HCT116 (cell line): ENCODE data around the gene C10orf53. TPM values are rescaled to one million over a fixed set of nuclear protein-coding genes. Genes with fewer than 3 reads are reported as not detected.

Experiments
- ATAC-seq: fragments of 200-7000 bp; cut with Tn5 transposase; 2 replicates; pipeline ENCODE4 v1.9.1; 2020; ENCODE audit warnings: mild to moderate bottlenecking, moderate library complexity
- BruUV-seq: library from RNA; stranded (reverse); fragments of 400-500 nt; replicated peaks from 2 replicates; lab custom pipeline; 2021; lab: Mats Ljungman, UMichigan
- CTCF ChIA-PET: fragments of 300-600 bp; sonication (Branson Sonifier 250); formaldehyde crosslinking; loops from one replicate; lab custom pipeline; 2021; ENCODE audit warnings: antibody characterized with exemption; lab: Charles Lee
- POLR2A ChIA-PET: fragments of 300-600, 350-600 bp; sonication (Branson Sonifier 250); formaldehyde crosslinking; loops from one replicate; lab custom pipeline; 2021; ENCODE audit warnings: antibody characterized with exemption; lab: Charles Lee
- RAD21 ChIA-PET, 2 experiments: fragments of 300-600 bp; sonication (Branson Sonifier 250); formaldehyde crosslinking; loops; one replicate each; lab custom pipeline; 2023; ENCODE audit warnings: low total read pairs in 2 of 2; ENCODE audit not compliant: uncharacterized antibody in 2 of 2, unreplicated experiment in 2 of 2, low non-redundant PET in 1 of 2; lab: Charles Lee
- DNase-seq: peaks from one replicate; pipeline ENCODE4 v3.0.0-alpha.2; 2010; ENCODE audit warnings: low read depth, low spot score
- H2AFZ ChIP-seq: fragments of 200-600 bp; shearing (Covaris generic), sonication (generic); 2 replicates; pipeline ENCODE4 v1.6.1; 2017; ENCODE audit warnings: low read depth, mixed run types, mixed read lengths, antibody characterized with exemption, low read length; ENCODE audit not compliant: poor library complexity, severe bottlenecking
- H3K27ac ChIP-seq: 2 replicates; pipeline ENCODE4 v1.5.1; 2012; ENCODE audit warnings: low read depth, low read length
- H3K27me3 ChIP-seq: fragments of 200-600 bp; sonication (generic); 2 replicates; pipeline ENCODE4 v1.6.1; 2016; ENCODE audit warnings: mixed run types, low read length, mixed read lengths; ENCODE audit not compliant: insufficient read depth
- H3K36me3 ChIP-seq, 2 experiments: fragments of 200-500 bp in 1 of 2; fragments of 200-600 bp in 1 of 2; sonication (Bioruptor generic) in 1 of 2; sonication (generic) in 1 of 2; 2 replicates each; pipeline versions ENCODE4 v1.5.1 to v1.6.1; 2014 to 2016; ENCODE audit warnings: low read length in 2 of 2, inconsistent platforms in 1 of 2, mixed read lengths in 1 of 2, mixed run types in 1 of 2; ENCODE audit not compliant: insufficient read depth in 2 of 2, control insufficient read depth in 1 of 2
- H3K4me1 ChIP-seq, 2 experiments: fragments of 200-600 bp in 1 of 2; sonication (generic) in 1 of 2; 2 replicates each; pipeline versions ENCODE4 v1.5.1 to v1.6.1; 2012 to 2017; ENCODE audit warnings: low read length in 2 of 2, inconsistent platforms in 1 of 2, mild to moderate bottlenecking in 1 of 2, mixed read lengths in 1 of 2, mixed run types in 1 of 2, moderate library complexity in 1 of 2; ENCODE audit not compliant: insufficient read depth in 2 of 2, control insufficient read depth in 1 of 2
- H3K4me2 ChIP-seq: fragments of 200-600 bp; sonication (generic); 2 replicates; pipeline ENCODE4 v1.6.1; 2017; ENCODE audit warnings: mixed run types, low read length, mixed read lengths
- H3K4me3 ChIP-seq, 2 experiments: fragments of 200-600 bp in 1 of 2; sonication (generic) in 1 of 2; replicated peaks in 1 of 2; 2 replicates each; pipeline ENCODE4 v1.5.1; 2011 to 2016; ENCODE audit warnings: low read length in 2 of 2, control low read depth in 1 of 2, low read depth in 1 of 2, mild to moderate bottlenecking in 1 of 2, mixed read lengths in 1 of 2, mixed run types in 1 of 2
- H3K79me2 ChIP-seq: fragments of 200-600 bp; sonication (generic); 2 replicates; pipeline ENCODE4 v1.6.1; 2017; ENCODE audit warnings: mild to moderate bottlenecking, mixed run types, low read length, moderate library complexity, mixed read lengths; ENCODE audit not compliant: insufficient read depth
- H3K9ac ChIP-seq: fragments of 200-600 bp; sonication (generic); 2 replicates; pipeline ENCODE4 v1.6.1; 2016; ENCODE audit warnings: low read length, mixed read lengths
- H3K9me2 ChIP-seq: fragments of 200-600 bp; sonication (generic), shearing (Covaris generic); 2 replicates; pipeline ENCODE4 v1.6.1; 2017; ENCODE audit warnings: mixed run types, mild to moderate bottlenecking, moderate library complexity; ENCODE audit not compliant: insufficient read depth
- H3K9me3 ChIP-seq, 2 experiments: fragments of 200-500 bp in 1 of 2; fragments of 200-600 bp in 1 of 2; sonication (Bioruptor generic) in 1 of 2; sonication (generic) in 1 of 2; 2 replicates each; pipeline ENCODE4 v1.6.1; 2014 to 2017; ENCODE audit warnings: low read length in 2 of 2, mixed read lengths in 2 of 2, inconsistent platforms in 1 of 2, low read depth in 1 of 2, mild to moderate bottlenecking in 1 of 2, mixed run types in 1 of 2, moderate library complexity in 1 of 2; ENCODE audit not compliant: control insufficient read depth in 1 of 2, insufficient read depth in 1 of 2
- H4K20me1 ChIP-seq: fragments of 200-600 bp; sonication (generic), shearing (Covaris generic); 2 replicates; pipeline ENCODE4 v1.6.1; 2017; ENCODE audit warnings: mixed run types, mild to moderate bottlenecking, moderate library complexity; ENCODE audit not compliant: insufficient read depth
- ATF3 ChIP-seq: IDR thresholded peaks from 2 replicates; pipeline ENCODE4 v1.6.1; 2012
- CBX3 ChIP-seq: IDR thresholded peaks from 2 replicates; pipeline ENCODE4 v1.6.1; 2012; ENCODE audit warnings: low read depth
- CTCF ChIP-seq, 3 experiments: fragments of 200-600 bp in 1 of 3; sonication (generic) in 1 of 3; IDR thresholded peaks in 2 of 3; conservative IDR thresholded peaks in 1 of 3; 2 replicates each; pipeline ENCODE4 v1.5.1; 2012 to 2017; ENCODE audit warnings: low read depth in 2 of 3, low read length in 2 of 3, antibody characterized with exemption in 1 of 3, borderline replicate concordance in 1 of 3, control low read depth in 1 of 3, mild to moderate bottlenecking in 1 of 3, mixed read lengths in 1 of 3, mixed run types in 1 of 3, moderate library complexity in 1 of 3; ENCODE audit not compliant: insufficient read depth in 1 of 3
- EGR1 ChIP-seq: IDR thresholded peaks from 2 replicates; pipeline ENCODE4 v1.6.1; 2012; ENCODE audit warnings: low read depth
- ELF1 ChIP-seq: IDR thresholded peaks from 2 replicates; pipeline ENCODE4 v1.6.1; 2012; ENCODE audit warnings: low read depth, borderline replicate concordance
- EZH2phosphoT487 ChIP-seq: fragments of 200-600 bp; IDR thresholded peaks from 2 replicates; pipeline ENCODE4 v1.6.1; 2018; ENCODE audit warnings: antibody characterized with exemption, borderline replicate concordance
- JUND ChIP-seq: IDR thresholded peaks from 2 replicates; pipeline ENCODE4 v1.6.1; 2012
- MAX ChIP-seq: IDR thresholded peaks from 2 replicates; pipeline ENCODE4 v1.6.1; 2012
- POLR2A ChIP-seq: IDR thresholded peaks from 2 replicates; pipeline ENCODE4 v1.7.0; 2011; ENCODE audit warnings: borderline replicate concordance; ENCODE audit not compliant: insufficient read depth, insufficient read length; ENCODE audit errors: extremely low read depth
- RAD21 ChIP-seq: IDR thresholded peaks from 2 replicates; pipeline ENCODE4 v1.6.1; 2012; ENCODE audit warnings: low read depth, mild to moderate bottlenecking
- REST ChIP-seq: IDR thresholded peaks from 2 replicates; pipeline ENCODE4 v1.6.1; 2012; ENCODE audit warnings: low read depth
- SP1 ChIP-seq: IDR thresholded peaks from 2 replicates; pipeline ENCODE4 v1.6.1; 2012; ENCODE audit warnings: low read depth
- SRF ChIP-seq: IDR thresholded peaks from 2 replicates; pipeline ENCODE4 v1.6.1; 2012; ENCODE audit warnings: low read depth
- TCF7L2 ChIP-seq: IDR thresholded peaks from 2 replicates; pipeline ENCODE4 v1.7.0; 2011; ENCODE audit warnings: borderline replicate concordance, inconsistent platforms; ENCODE audit not compliant: insufficient read depth, insufficient read length; ENCODE audit errors: extremely low read depth
- YY1 ChIP-seq: IDR thresholded peaks from 2 replicates; pipeline ENCODE4 v1.6.1; 2011; ENCODE audit warnings: low read length, low read depth, moderate library complexity, mild to moderate bottlenecking; ENCODE audit not compliant: insufficient replicate concordance; ENCODE audit errors: extremely low read depth
- ZBTB33 ChIP-seq: IDR thresholded peaks from 2 replicates; pipeline ENCODE4 v1.6.1; 2011; ENCODE audit warnings: mild to moderate bottlenecking, low read length, moderate library complexity; ENCODE audit not compliant: insufficient replicate concordance; ENCODE audit errors: extremely low read depth
- ZFX ChIP-seq: fragments of 450-650 bp; IDR thresholded peaks from 2 replicates; pipeline ENCODE4 v1.6.1; 2017
- intact Hi-C: fragments of 100-400 bp; cut with micrococcal nuclease; formaldehyde crosslinking; loops from 2 replicates; pipeline ENCODE4 v1.10.0; 2022
- total RNA-seq: library from RNA; stranded (reverse); gene quantifications from one replicate; pipeline ENCODE4 v1.2.1, GENCODE V29; 2021; ENCODE audit not compliant: unreplicated experiment

Gene C10orf53
- total RNA-seq, 1 experiment from 2014 or later = not detected

GRCh38 chr10:49642311-49642710, 37.1 kb upstream of the C10orf53 start:
- DNase-seq (no peak), ATAC-seq (no peak)
- Histone ChIP-seq H3K79me2 (no peaks in the 10 kb centered on the region), H3K4me1 (no peaks in the 10 kb centered on the region), H3K36me3 (no peaks in the 10 kb centered on the region), H3K4me2 (no peak overlapping the region)
- ChIA-PET POLR2A (no interaction called here), RAD21 (no interaction called here)
- TF ChIP-seq MAX (no peak), ZBTB33 (no peak), CBX3 (no peak), JUND (no peak), ZFX (no peak), EZH2phosphoT487 (no peak), ELF1 (no peak), EGR1 (no peak), TCF7L2 (no peak), SP1 (no peak), POLR2A (no peak), CTCF (IDR thresholded peaks at IDR 0.05 in 2 of 3, conservative IDR thresholded peaks at IDR 0.05 in 1 of 3; ENCODE audit: borderline replicate concordance in 1 of 3, insufficient read depth in 1 of 3, low read depth in 2 of 3, low read length in 2 of 3) (no peak), SRF (no peak), ATF3 (no peak), YY1 (no peak), RAD21 (no peak), REST (no peak)
- TF ChIP-seq, all 23 proteins: peak for 0
- H3K9me2 ChIP-seq = no peaks in the 10 kb centered on the region
- no peaks in the 10 kb centered on the region for H3K9me3 ChIP-seq
- H3K4me3 ChIP-seq = no peak overlapping the region
- H2AFZ ChIP-seq = no peak overlapping the region
- intact Hi-C loops = no loop called here
- H4K20me1 ChIP-seq = no peaks in the 10 kb centered on the region
- no TSS peak for BruUV-seq
- H3K27ac ChIP-seq = no peak overlapping the region
- CTCF ChIA-PET = no interaction called here
- peaks cover 34% of the 10 kb centered on the region for H3K27me3 ChIP-seq
- no peak overlapping the region for H3K9ac ChIP-seq
